K562 (cell line): ENCODE data around the gene AOC1. TPM values are rescaled to one million over a fixed set of nuclear protein-coding genes. Genes with fewer than 3 reads are reported as not detected.

Experiments
- CCNT2 ChIP-seq: IDR thresholded peaks from 2 replicates; pipeline ENCODE4 v1.6.1; 2011; ENCODE audit warnings: borderline replicate concordance, low read depth, mild to moderate bottlenecking, moderate library complexity, mixed read lengths, low read length; ENCODE audit not compliant: insufficient read length; ENCODE audit errors: extremely low read depth
- COPS2 ChIP-seq: fragments of 450-650 bp; conservative IDR thresholded peaks from 2 replicates; pipeline ENCODE4 v1.6.1; 2016; ENCODE audit warnings: mild to moderate bottlenecking, moderate library complexity
- FOXJ3 ChIP-seq: sonication (generic); formaldehyde crosslinking; IDR thresholded peaks from 2 replicates; pipeline ENCODE4 v1.4.0; 2020; ENCODE audit warnings: mild to moderate bottlenecking, missing genetic modification reagents
- HMG20A ChIP-seq: fragments of 450-650 bp; formaldehyde crosslinking; conservative IDR thresholded peaks from 2 replicates; pipeline ENCODE4 v1.4.0; 2020; ENCODE audit warnings: mild to moderate bottlenecking, mixed read lengths
- MTA2 ChIP-seq: fragments of 450-650 bp; IDR thresholded peaks from 2 replicates; pipeline ENCODE4 v1.6.1; 2016; ENCODE audit warnings: low read depth
- MTA3 ChIP-seq: fragments of 450-650 bp; formaldehyde crosslinking; IDR thresholded peaks from 2 replicates; pipeline ENCODE4 v1.6.1; 2017; ENCODE audit warnings: mild to moderate bottlenecking, borderline replicate concordance
- NR2F6 ChIP-seq: fragments of 450-650 bp; formaldehyde crosslinking; IDR thresholded peaks from 2 replicates; pipeline ENCODE4 v1.4.0; 2020; ENCODE audit warnings: mild to moderate bottlenecking
- YBX1 ChIP-seq: fragments of 450-650 bp; IDR thresholded peaks from 2 replicates; pipeline ENCODE4 v1.7.1; 2016; ENCODE audit warnings: mild to moderate bottlenecking
- ZFPM2 ChIP-seq: fragments of 250-450 bp; sonication (Bioruptor Pico); IDR thresholded peaks from 2 replicates; pipeline ENCODE4 v1.5.1; 2022; ENCODE audit warnings: mild to moderate bottlenecking
- ZNF583 ChIP-seq: fragments of 250-450 bp; sonication (Bioruptor Pico); IDR thresholded peaks from 2 replicates; pipeline ENCODE4 v1.4.0; 2020
- polyA plus RNA-seq, 8 experiments: library from polyadenylated mRNA; depleted of rRNA in 4 of 8; stranded (reverse) in 5 of 8; unstranded in 3 of 8; fragments of >200 nt; fragmentation: Nextera tagmentation in 2 of 8; fragmentation: Illumina TruSeq in 1 of 8; extraction: Ambion mirVana in 2 of 8; extraction: Trizol in 1 of 8; gene quantifications; 2 replicates each; pipeline versions ENCODE4 v1.2.1 to v1.2.3, GENCODE V29; 2011 to 2014; ENCODE audit warnings: inconsistent platforms in 1 of 8, missing spikeins in 1 of 8
- total RNA-seq, 7 experiments: library from RNA; depleted of rRNA in 6 of 7; stranded (reverse); fragments of >200 nt in 6 of 7; fragmentation: Illumina TruSeq in 2 of 7; extraction: Trizol in 2 of 7; gene quantifications; 2 replicates each; pipeline versions ENCODE4 v1.2.1 to v1.2.3, GENCODE V29; 2011 to 2021; ENCODE audit warnings: low replicate concordance in 1 of 7
- TF ChIP-seq, protein P1 (sequence below): fragments of 250-450 bp; sonication (Bioruptor Pico); IDR thresholded peaks from 2 replicates; pipeline ENCODE4 v1.4.0; 2020; ENCODE audit warnings: mild to moderate bottlenecking, moderate library complexity
- TF ChIP-seq, protein P2 (sequence below), 3 experiments: IDR thresholded peaks in 2 of 3; conservative IDR thresholded peaks in 1 of 3; 2 replicates each; pipeline ENCODE4 v1.5.1; 2011 to 2012; ENCODE audit warnings: low read length in 3 of 3, mild to moderate bottlenecking in 3 of 3, control low read depth in 2 of 3, improper control_type of control experiment in 1 of 3, inconsistent platforms in 1 of 3, low read depth in 1 of 3, mixed read lengths in 1 of 3, moderate library complexity in 1 of 3; ENCODE audit not compliant: insufficient read depth in 2 of 3
- TF ChIP-seq, protein P3 (sequence below): sonication (generic); formaldehyde crosslinking; IDR thresholded peaks from 2 replicates; pipeline ENCODE4 v1.8.0; 2022; ENCODE audit warnings: mild to moderate bottlenecking, missing genetic modification reagents
- TF ChIP-seq, protein P4 (sequence below): IDR thresholded peaks from 2 replicates; pipeline ENCODE4 v1.6.1; 2014; ENCODE audit warnings: antibody characterized with exemption

Gene AOC1
- total and polyA plus RNA-seq, 9 of the 15 experiments (the other 6 are each of a cell fraction or from before 2014, with no cell fraction given), result not detected

DNA sequence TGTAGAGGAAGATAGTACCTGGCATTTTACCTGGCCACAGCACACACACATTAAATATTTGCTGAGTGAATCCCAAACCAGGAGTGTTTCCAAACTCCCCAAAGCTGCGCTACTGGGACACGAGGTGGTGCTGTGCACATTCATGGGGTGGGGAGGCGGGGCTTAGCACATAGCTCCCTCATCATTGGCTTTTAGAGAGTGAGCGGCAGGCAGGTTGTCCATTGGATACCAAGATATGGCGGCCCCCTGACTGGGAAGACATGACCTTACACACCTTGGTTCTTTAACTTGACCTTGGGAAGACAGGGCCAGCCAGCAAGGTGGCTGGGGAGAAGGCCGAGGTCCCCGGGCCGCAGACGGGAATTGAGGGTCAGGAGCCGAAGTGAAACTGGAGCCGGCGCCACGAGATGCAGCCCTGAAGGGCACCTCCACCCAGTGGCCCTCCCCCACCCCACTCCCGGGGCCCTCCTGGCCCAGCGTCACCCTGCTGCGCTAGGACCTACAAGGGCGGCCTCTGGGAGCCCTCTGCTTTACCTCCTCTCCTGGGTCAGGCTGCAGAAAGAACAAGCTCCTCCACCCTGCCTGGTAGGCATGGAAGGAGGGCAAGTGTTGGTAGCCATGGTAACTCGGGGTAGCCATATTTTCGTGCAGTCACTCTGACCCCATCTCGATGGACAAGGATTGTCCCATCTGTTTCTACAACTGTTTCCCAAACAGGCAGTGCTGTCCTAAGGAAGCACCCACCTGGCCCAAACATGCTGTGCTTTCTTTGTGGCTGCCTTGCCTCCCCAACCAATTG lies 27.7 kb upstream of the AOC1 start (continued):
- TF ChIP-seq, protein P1, sequence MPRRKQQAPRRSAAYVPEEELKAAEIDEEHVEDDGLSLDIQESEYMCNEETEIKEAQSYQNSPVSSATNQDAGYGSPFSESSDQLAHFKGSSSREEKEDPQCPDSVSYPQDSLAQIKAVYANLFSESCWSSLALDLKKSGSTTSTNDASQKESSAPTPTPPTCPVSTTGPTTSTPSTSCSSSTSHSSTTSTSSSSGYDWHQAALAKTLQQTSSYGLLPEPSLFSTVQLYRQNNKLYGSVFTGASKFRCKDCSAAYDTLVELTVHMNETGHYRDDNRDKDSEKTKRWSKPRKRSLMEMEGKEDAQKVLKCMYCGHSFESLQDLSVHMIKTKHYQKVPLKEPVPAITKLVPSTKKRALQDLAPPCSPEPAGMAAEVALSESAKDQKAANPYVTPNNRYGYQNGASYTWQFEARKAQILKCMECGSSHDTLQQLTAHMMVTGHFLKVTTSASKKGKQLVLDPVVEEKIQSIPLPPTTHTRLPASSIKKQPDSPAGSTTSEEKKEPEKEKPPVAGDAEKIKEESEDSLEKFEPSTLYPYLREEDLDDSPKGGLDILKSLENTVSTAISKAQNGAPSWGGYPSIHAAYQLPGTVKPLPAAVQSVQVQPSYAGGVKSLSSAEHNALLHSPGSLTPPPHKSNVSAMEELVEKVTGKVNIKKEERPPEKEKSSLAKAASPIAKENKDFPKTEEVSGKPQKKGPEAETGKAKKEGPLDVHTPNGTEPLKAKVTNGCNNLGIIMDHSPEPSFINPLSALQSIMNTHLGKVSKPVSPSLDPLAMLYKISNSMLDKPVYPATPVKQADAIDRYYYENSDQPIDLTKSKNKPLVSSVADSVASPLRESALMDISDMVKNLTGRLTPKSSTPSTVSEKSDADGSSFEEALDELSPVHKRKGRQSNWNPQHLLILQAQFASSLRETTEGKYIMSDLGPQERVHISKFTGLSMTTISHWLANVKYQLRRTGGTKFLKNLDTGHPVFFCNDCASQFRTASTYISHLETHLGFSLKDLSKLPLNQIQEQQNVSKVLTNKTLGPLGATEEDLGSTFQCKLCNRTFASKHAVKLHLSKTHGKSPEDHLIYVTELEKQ, result no peak
- TF ChIP-seq COPS2 (no peak), NR2F6 (no peak), MTA3 (no peak; the same call in 1 of the 2 replicates), ZFPM2 (CRISPR knock-in tag) (no peak), YBX1 (no peak), ZNF583 (CRISPR knock-in tag) (peak; percentile 61; the same call in 1 of the 2 replicates), HMG20A (no peak), MTA2 (no peak), FOXJ3 (CRISPR knock-in tag) (no peak), CCNT2 (no peak)
- TF ChIP-seq, protein P2, sequence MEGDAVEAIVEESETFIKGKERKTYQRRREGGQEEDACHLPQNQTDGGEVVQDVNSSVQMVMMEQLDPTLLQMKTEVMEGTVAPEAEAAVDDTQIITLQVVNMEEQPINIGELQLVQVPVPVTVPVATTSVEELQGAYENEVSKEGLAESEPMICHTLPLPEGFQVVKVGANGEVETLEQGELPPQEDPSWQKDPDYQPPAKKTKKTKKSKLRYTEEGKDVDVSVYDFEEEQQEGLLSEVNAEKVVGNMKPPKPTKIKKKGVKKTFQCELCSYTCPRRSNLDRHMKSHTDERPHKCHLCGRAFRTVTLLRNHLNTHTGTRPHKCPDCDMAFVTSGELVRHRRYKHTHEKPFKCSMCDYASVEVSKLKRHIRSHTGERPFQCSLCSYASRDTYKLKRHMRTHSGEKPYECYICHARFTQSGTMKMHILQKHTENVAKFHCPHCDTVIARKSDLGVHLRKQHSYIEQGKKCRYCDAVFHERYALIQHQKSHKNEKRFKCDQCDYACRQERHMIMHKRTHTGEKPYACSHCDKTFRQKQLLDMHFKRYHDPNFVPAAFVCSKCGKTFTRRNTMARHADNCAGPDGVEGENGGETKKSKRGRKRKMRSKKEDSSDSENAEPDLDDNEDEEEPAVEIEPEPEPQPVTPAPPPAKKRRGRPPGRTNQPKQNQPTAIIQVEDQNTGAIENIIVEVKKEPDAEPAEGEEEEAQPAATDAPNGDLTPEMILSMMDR (IDR thresholded peaks at IDR 0.05 in 2 of 3, conservative IDR thresholded peaks at IDR 0.05 in 1 of 3; ENCODE audit: insufficient read depth in 2 of 3, low read depth in 1 of 3, low read length in 3 of 3), result peak; percentile 40 to 56 (median 50)
- TF ChIP-seq, protein P3, sequence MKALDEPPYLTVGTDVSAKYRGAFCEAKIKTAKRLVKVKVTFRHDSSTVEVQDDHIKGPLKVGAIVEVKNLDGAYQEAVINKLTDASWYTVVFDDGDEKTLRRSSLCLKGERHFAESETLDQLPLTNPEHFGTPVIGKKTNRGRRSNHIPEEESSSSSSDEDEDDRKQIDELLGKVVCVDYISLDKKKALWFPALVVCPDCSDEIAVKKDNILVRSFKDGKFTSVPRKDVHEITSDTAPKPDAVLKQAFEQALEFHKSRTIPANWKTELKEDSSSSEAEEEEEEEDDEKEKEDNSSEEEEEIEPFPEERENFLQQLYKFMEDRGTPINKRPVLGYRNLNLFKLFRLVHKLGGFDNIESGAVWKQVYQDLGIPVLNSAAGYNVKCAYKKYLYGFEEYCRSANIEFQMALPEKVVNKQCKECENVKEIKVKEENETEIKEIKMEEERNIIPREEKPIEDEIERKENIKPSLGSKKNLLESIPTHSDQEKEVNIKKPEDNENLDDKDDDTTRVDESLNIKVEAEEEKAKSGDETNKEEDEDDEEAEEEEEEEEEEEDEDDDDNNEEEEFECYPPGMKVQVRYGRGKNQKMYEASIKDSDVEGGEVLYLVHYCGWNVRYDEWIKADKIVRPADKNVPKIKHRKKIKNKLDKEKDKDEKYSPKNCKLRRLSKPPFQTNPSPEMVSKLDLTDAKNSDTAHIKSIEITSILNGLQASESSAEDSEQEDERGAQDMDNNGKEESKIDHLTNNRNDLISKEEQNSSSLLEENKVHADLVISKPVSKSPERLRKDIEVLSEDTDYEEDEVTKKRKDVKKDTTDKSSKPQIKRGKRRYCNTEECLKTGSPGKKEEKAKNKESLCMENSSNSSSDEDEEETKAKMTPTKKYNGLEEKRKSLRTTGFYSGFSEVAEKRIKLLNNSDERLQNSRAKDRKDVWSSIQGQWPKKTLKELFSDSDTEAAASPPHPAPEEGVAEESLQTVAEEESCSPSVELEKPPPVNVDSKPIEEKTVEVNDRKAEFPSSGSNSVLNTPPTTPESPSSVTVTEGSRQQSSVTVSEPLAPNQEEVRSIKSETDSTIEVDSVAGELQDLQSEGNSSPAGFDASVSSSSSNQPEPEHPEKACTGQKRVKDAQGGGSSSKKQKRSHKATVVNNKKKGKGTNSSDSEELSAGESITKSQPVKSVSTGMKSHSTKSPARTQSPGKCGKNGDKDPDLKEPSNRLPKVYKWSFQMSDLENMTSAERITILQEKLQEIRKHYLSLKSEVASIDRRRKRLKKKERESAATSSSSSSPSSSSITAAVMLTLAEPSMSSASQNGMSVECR (CRISPR knock-in tag), result no peak
- TF ChIP-seq, protein P4, sequence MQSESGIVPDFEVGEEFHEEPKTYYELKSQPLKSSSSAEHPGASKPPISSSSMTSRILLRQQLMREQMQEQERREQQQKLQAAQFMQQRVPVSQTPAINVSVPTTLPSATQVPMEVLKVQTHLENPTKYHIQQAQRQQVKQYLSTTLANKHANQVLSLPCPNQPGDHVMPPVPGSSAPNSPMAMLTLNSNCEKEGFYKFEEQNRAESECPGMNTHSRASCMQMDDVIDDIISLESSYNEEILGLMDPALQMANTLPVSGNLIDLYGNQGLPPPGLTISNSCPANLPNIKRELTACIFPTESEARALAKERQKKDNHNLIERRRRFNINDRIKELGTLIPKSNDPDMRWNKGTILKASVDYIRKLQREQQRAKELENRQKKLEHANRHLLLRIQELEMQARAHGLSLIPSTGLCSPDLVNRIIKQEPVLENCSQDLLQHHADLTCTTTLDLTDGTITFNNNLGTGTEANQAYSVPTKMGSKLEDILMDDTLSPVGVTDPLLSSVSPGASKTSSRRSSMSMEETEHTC, result no peak
